IMR-90 (cell line): Measurements from ENCODE around the gene CYTH1. TPM values are rescaled to one million over a fixed set of nuclear protein-coding genes. Genes with fewer than 3 reads are reported as not detected.

ENCODE experiments used
- ATAC-seq: fragments of 200-7000 bp; cut with Tn5 transposase; 2 replicates; pipeline ENCODE4 v1.9.1; 2020; ENCODE audit warnings: low read depth, mild to moderate bottlenecking, moderate library complexity
- BruUV-seq: library from RNA; stranded (reverse); fragments of 400-500 nt; replicated peaks from 2 replicates; lab custom pipeline; 2021; lab: Mats Ljungman, UMichigan
- CTCF ChIA-PET: fragments of 300-600 bp; formaldehyde crosslinking; extraction: SDS; loops from one replicate; lab custom pipeline; 2021; ENCODE audit warnings: antibody characterized with exemption; lab: Yijun Ruan, JAX
- POLR2A ChIA-PET: fragments of 300-600 bp; sonication (Branson Sonifier 250); formaldehyde crosslinking; loops from one replicate; lab custom pipeline; 2022; ENCODE audit warnings: antibody characterized with exemption; ENCODE audit not compliant: unreplicated experiment; lab: Charles Lee
- DNase-seq: peaks from one replicate; pipeline ENCODE4 v3.0.0; 2013
- H2AFZ ChIP-seq: replicated peaks from 2 replicates; pipeline ENCODE3; 2013; ENCODE audit warnings: low read length, mild to moderate bottlenecking; ENCODE audit not compliant: poor library complexity
- H2AK5ac ChIP-seq: 2 replicates; pipeline ENCODE4 v1.6.1; 2013; ENCODE audit warnings: low read depth, low read length, inconsistent platforms
- H2AK9ac ChIP-seq: replicated peaks from 2 replicates; pipeline ENCODE3; 2013; ENCODE audit warnings: mild to moderate bottlenecking, low read depth, low read length, moderate library complexity; ENCODE audit not compliant: poor library complexity
- H2BK120ac ChIP-seq: 2 replicates; pipeline ENCODE4 v1.6.1; 2013; ENCODE audit warnings: low read depth, low read length, inconsistent platforms
- H2BK15ac ChIP-seq: 3 replicates; pipeline ENCODE4 v1.6.1; 2013; ENCODE audit warnings: low read depth, low read length, inconsistent platforms
- H2BK20ac ChIP-seq: 2 replicates; pipeline ENCODE4 v1.6.1; 2013; ENCODE audit warnings: low read depth, mild to moderate bottlenecking, inconsistent platforms, low read length, moderate library complexity
- H2BK5ac ChIP-seq: 2 replicates; pipeline ENCODE4 v1.6.1; 2013; ENCODE audit warnings: mild to moderate bottlenecking, low read depth, low read length, inconsistent platforms; ENCODE audit not compliant: poor library complexity, severe bottlenecking
- H3K14ac ChIP-seq: replicated peaks from 2 replicates; pipeline ENCODE4 v1.6.1; 2013; ENCODE audit warnings: low read depth, low read length, inconsistent platforms
- H3K18ac ChIP-seq: 2 replicates; pipeline ENCODE4 v1.6.1; 2013; ENCODE audit warnings: low read depth, low read length, control low read depth
- H3K23ac ChIP-seq: 2 replicates; pipeline ENCODE4 v1.6.1; 2013; ENCODE audit warnings: low read depth, low read length, inconsistent platforms
- H3K27ac ChIP-seq: 2 replicates; pipeline ENCODE4 v1.5.1; 2013; ENCODE audit warnings: mild to moderate bottlenecking, control low read depth, low read length; ENCODE audit not compliant: insufficient read depth
- H3K27me3 ChIP-seq: 2 replicates; pipeline ENCODE4 v1.6.1; 2013; ENCODE audit warnings: low read length; ENCODE audit not compliant: control insufficient read depth, insufficient read depth
- H3K36me3 ChIP-seq: 2 replicates; pipeline ENCODE4 v1.6.1; 2013; ENCODE audit warnings: low read length, mixed read lengths; ENCODE audit not compliant: control insufficient read depth, insufficient read depth
- H3K4ac ChIP-seq: 2 replicates; pipeline ENCODE4 v1.6.1; 2013; ENCODE audit warnings: low read depth, low read length, inconsistent platforms
- H3K4me1 ChIP-seq: 2 replicates; pipeline ENCODE4 v1.6.1; 2013; ENCODE audit warnings: low read length, mixed read lengths; ENCODE audit not compliant: control insufficient read depth, insufficient read depth
- H3K4me2 ChIP-seq: 2 replicates; pipeline ENCODE4 v1.6.1; 2013; ENCODE audit warnings: low read depth, mild to moderate bottlenecking, control low read depth, low read length, moderate library complexity
- H3K4me3 ChIP-seq: 2 replicates; pipeline ENCODE4 v1.5.1; 2013; ENCODE audit warnings: low read depth, mild to moderate bottlenecking, control low read depth, low read length, moderate library complexity; ENCODE audit not compliant: insufficient read depth
- H3K56ac ChIP-seq: 2 replicates; pipeline ENCODE4 v1.6.1; 2013; ENCODE audit warnings: low read length, inconsistent platforms; ENCODE audit not compliant: insufficient read depth; ENCODE audit errors: extremely low read depth
- H3K79me1 ChIP-seq, 2 experiments: 2 replicates each; pipeline ENCODE4 v1.6.1; 2013; ENCODE audit warnings: low read length in 2 of 2, inconsistent platforms in 1 of 2, low read depth in 1 of 2
- H3K9ac ChIP-seq: 2 replicates; pipeline ENCODE4 v1.6.1; 2013; ENCODE audit warnings: low read depth, low read length, control low read depth
- H3K9me1 ChIP-seq: 2 replicates; pipeline ENCODE4 v1.6.1; 2013; ENCODE audit warnings: low read length, inconsistent platforms; ENCODE audit not compliant: insufficient read depth
- H3K9me3 ChIP-seq: 2 replicates; pipeline ENCODE4 v1.6.1; 2013; ENCODE audit warnings: low read length; ENCODE audit not compliant: control insufficient read depth, insufficient read depth
- H4K20me1 ChIP-seq: 2 replicates; pipeline ENCODE4 v1.6.1; 2013; ENCODE audit warnings: low read length, inconsistent platforms; ENCODE audit not compliant: insufficient read depth
- H4K5ac ChIP-seq: 2 replicates; pipeline ENCODE4 v1.6.1; 2013; ENCODE audit warnings: mild to moderate bottlenecking, low read depth, low read length, control low read depth
- H4K8ac ChIP-seq, 2 experiments: 2 replicates each; pipeline ENCODE4 v1.6.1; 2013; ENCODE audit warnings: low read depth in 2 of 2, low read length in 2 of 2, control low read depth in 1 of 2, inconsistent platforms in 1 of 2
- H4K91ac ChIP-seq: 2 replicates; pipeline ENCODE4 v1.6.1; 2013; ENCODE audit warnings: low read depth, low read length, inconsistent platforms; ENCODE audit not compliant: insufficient read depth
- BHLHE40 ChIP-seq: fragments of 150-350 bp; IDR thresholded peaks from 2 replicates; pipeline ENCODE4 v1.6.1; 2016; ENCODE audit warnings: mild to moderate bottlenecking, low read depth, low read length
- CEBPB ChIP-seq: IDR thresholded peaks from 2 replicates; pipeline ENCODE4 v1.6.1; 2012; ENCODE audit warnings: low read depth, low read length, improper control_type of control experiment
- CHD1 ChIP-seq: IDR thresholded peaks from 2 replicates; pipeline ENCODE4 v1.6.1; 2012; ENCODE audit warnings: low read depth, low read length, improper control_type of control experiment
- CTCF ChIP-seq: conservative IDR thresholded peaks from 2 replicates; pipeline ENCODE4 v1.5.1; 2012; ENCODE audit warnings: mild to moderate bottlenecking, low read depth, low read length, improper control_type of control experiment
- ELK1 ChIP-seq: fragments of 150-350 bp; IDR thresholded peaks from 2 replicates; pipeline ENCODE4 v1.6.1; 2016; ENCODE audit warnings: low read depth, mild to moderate bottlenecking, low read length, moderate library complexity, borderline replicate concordance
- FOS ChIP-seq: fragments of 150-350 bp; IDR thresholded peaks from 2 replicates; pipeline ENCODE4 v1.6.1; 2016; ENCODE audit warnings: low read depth, low read length
- MAFK ChIP-seq: IDR thresholded peaks from 2 replicates; pipeline ENCODE4 v1.6.1; 2012; ENCODE audit warnings: low read depth, low read length, improper control_type of control experiment
- MAZ ChIP-seq: IDR thresholded peaks from 2 replicates; pipeline ENCODE4 v1.6.1; 2012; ENCODE audit warnings: low read depth, mild to moderate bottlenecking, low read length, improper control_type of control experiment, moderate library complexity, borderline replicate concordance
- MXI1 ChIP-seq: IDR thresholded peaks from 2 replicates; pipeline ENCODE4 v1.6.1; 2012; ENCODE audit warnings: low read depth, mild to moderate bottlenecking, low read length, moderate library complexity, borderline replicate concordance
- NFE2L2 ChIP-seq: fragments of 150-350 bp; IDR thresholded peaks from 2 replicates; pipeline ENCODE4 v1.6.1; 2016; ENCODE audit warnings: low read depth, mild to moderate bottlenecking, low read length
- POLR2A ChIP-seq: IDR thresholded peaks from 2 replicates; pipeline ENCODE4 v1.6.1; 2012; ENCODE audit warnings: mild to moderate bottlenecking, low read depth, low read length
- RAD21 ChIP-seq: IDR thresholded peaks from 2 replicates; pipeline ENCODE4 v1.6.1; 2012; ENCODE audit warnings: low read length, improper control_type of control experiment
- RCOR1 ChIP-seq: IDR thresholded peaks from 2 replicates; pipeline ENCODE4 v1.6.1; 2012; ENCODE audit warnings: mild to moderate bottlenecking, low read length, improper control_type of control experiment; ENCODE audit not compliant: insufficient replicate concordance
- RFX5 ChIP-seq: IDR thresholded peaks from 2 replicates; pipeline ENCODE4 v1.8.0; 2012; ENCODE audit warnings: low read depth, mild to moderate bottlenecking, low read length, moderate library complexity
- SMC3 ChIP-seq: fragments of 150-350 bp; IDR thresholded peaks from 2 replicates; pipeline ENCODE4 v1.6.1; 2016; ENCODE audit warnings: low read depth, mild to moderate bottlenecking, antibody characterized with exemption, low read length, moderate library complexity
- USF2 ChIP-seq: fragments of 150-350 bp; IDR thresholded peaks from 2 replicates; pipeline ENCODE4 v1.6.1; 2017; ENCODE audit warnings: mild to moderate bottlenecking, antibody characterized with exemption, low read length, low read depth
- whole genome bisulfite sequencing, 2 experiments: methylation state at CpG; one replicate each; pipeline versions ENCODE4 v1.1.5 to v1.1.7; 2013; ENCODE audit warnings: missing lambda C conversion rate in 2 of 2; ENCODE audit not compliant: insufficient read length in 1 of 2; ENCODE audit errors: extremely low coverage in 2 of 2; 5-methylcytosine and 5-hydroxymethylcytosine counted together
- dilution Hi-C: fragments of 300-500 bp; cut with HindIII; formaldehyde crosslinking; loops from one replicate; pipeline ENCODE4 v1.14.3; 2018; ENCODE audit warnings: low sequenced_read_pairs; ENCODE audit not compliant: unreplicated experiment
- in situ Hi-C: fragments of 300-500 bp; cut with MboI; formaldehyde crosslinking; loops from 3 replicates; pipeline ENCODE4 v1.14.3; 2019; ENCODE audit warnings: low sequenced_read_pairs, inconsistent platforms, mixed read lengths
- intact Hi-C: fragments of 100-400 bp; cut with micrococcal nuclease; formaldehyde crosslinking; loops from 2 replicates; pipeline ENCODE4 v1.10.0; 2022
- polyA plus RNA-seq, 3 experiments: library from polyadenylated mRNA; depleted of rRNA; stranded (reverse); fragments of >200 nt; gene quantifications; 2 replicates each; pipeline ENCODE4 v1.2.3, GENCODE V29; 2012; ENCODE audit warnings: low replicate concordance in 1 of 3
- total RNA-seq: library from RNA; depleted of rRNA; stranded (reverse); fragments of >200 nt; gene quantifications from 2 replicates; pipeline ENCODE4 v1.2.3, GENCODE V29; 2012

Gene CYTH1
- total and polyA plus RNA-seq, 2 of the 4 experiments (the other 2 are of a cell fraction), result 7.9 to 12.4 TPM

GRCh38 chr17:78693346-78694083, 88.6 kb downstream of the CYTH1 start:
- H2BK5ac ChIP-seq, result no peak overlapping the region
- no peaks in the 10 kb centered on the region for H3K79me1 ChIP-seq
- no peak overlapping the region for H3K4me2 ChIP-seq
- no peak overlapping the region for H2BK15ac ChIP-seq
- ATAC-seq, result no peak
- H2BK120ac ChIP-seq, result no peak overlapping the region
- no peak overlapping the region for H2AK9ac ChIP-seq
- no peak for DNase-seq
- H3K4me1 ChIP-seq, result no peaks in the 10 kb centered on the region
- POLR2A ChIA-PET, result no interaction called here
- no peak overlapping the region for H2AFZ ChIP-seq
- H4K5ac ChIP-seq, result no peak overlapping the region
- no peaks in the 10 kb centered on the region for H3K27me3 ChIP-seq
- H3K4me3 ChIP-seq, result no peak overlapping the region
- H3K56ac ChIP-seq, result no peak overlapping the region
- no TSS peak for BruUV-seq
- no peak overlapping the region for H3K4ac ChIP-seq
- CTCF ChIA-PET, result no interaction called here
- H4K20me1 ChIP-seq, result no peaks in the 10 kb centered on the region
- H3K23ac ChIP-seq, result no peak overlapping the region
- no peak overlapping the region for H4K91ac ChIP-seq
- H4K8ac ChIP-seq, result no peak overlapping the region
- no peak overlapping the region for H3K27ac ChIP-seq
- no peaks in the 10 kb centered on the region for H3K9me3 ChIP-seq
- H3K14ac ChIP-seq, result no peak overlapping the region
- WGBS, 2 experiments, result no CpG with 5 or more reads among the region's 8 CpGs
- in situ Hi-C loops, result no loop called here
- TF ChIP-seq RAD21 (no peak), MAZ (no peak), CHD1 (no peak), MAFK (no peak), USF2 (no peak), CEBPB (no peak), CTCF (no peak), BHLHE40 (no peak), RCOR1 (no peak), ELK1 (no peak), NFE2L2 (no peak), MXI1 (no peak), POLR2A (no peak), RFX5 (no peak), FOS (no peak), SMC3 (no peak)
- intact Hi-C loops, result no loop called here
- peaks cover 2% of the 10 kb centered on the region for H3K9me1 ChIP-seq
- H3K9ac ChIP-seq, result no peak overlapping the region
- no peak overlapping the region for H2AK5ac ChIP-seq
- H2BK20ac ChIP-seq, result no peak overlapping the region
- H3K36me3 ChIP-seq, result peaks cover 28% of the 10 kb centered on the region
- dilution Hi-C loops, result no loop called here
- H3K18ac ChIP-seq, result no peak overlapping the region
